Pancreas (tissue), 10 donors: ENCODE results near the gene ACAP3. TPM values are rescaled to one million over a fixed set of nuclear protein-coding genes. Genes with fewer than 3 reads are reported as not detected.
"Not testable (repeated sequence)": the region's sequence is repeated elsewhere in the genome, so short reads cannot be mapped to it uniquely, and the experiment has no call there.

Experiments
- ATAC-seq, 4 donors: fragments of 200-7000 bp; cut with Tn5 transposase; one replicate each; pipeline versions ENCODE4 v1.8.0 to v1.9.1; 2020; ENCODE audit warnings: mild to moderate bottlenecking in 4 of 4, moderate library complexity in 4 of 4
- DNase-seq, 6 donors: peaks; one replicate each; pipeline ENCODE4 v3.0.0-alpha.2; 2020
- FAIRE-seq: peaks from 2 replicates; lab custom pipeline; 2012; peaks lifted over from hg19 to GRCh38; lab: Jason Lieb, UNC
- H3K27ac ChIP-seq, 4 donors: fragments of 200-600 bp; sonication (generic); 1 replicate in 3 of 4; 2 replicates in 1 of 4; pipeline versions ENCODE4 v1.5.0 to v1.8.0; 2020
- H3K27me3 ChIP-seq, 4 donors: fragments of 200-600 bp; one replicate each; pipeline ENCODE4 v1.8.0; 2021
- H3K36me3 ChIP-seq, 3 donors: fragments of 200-600 bp; sonication (generic) in 1 of 3; one replicate each; pipeline versions ENCODE4 v1.5.0 to v1.8.0; 2020 to 2021
- H3K4me1 ChIP-seq, 3 donors: fragments of 200-600 bp; one replicate each; pipeline ENCODE4 v1.8.0; 2021
- H3K4me3 ChIP-seq, 4 donors: fragments of 200-600 bp; sonication (generic) in 2 of 4; one replicate each; pipeline versions ENCODE4 v1.5.0 to v1.8.0; 2020 to 2021
- H3K9me3 ChIP-seq, 4 donors: fragments of 200-600 bp; one replicate each; pipeline ENCODE4 v1.8.0; 2021
- CTCF ChIP-seq, 4 donors: fragments of 200-600 bp; sonication (generic) in 3 of 4; IDR thresholded peaks; one replicate each; pipeline versions ENCODE4 v1.5.0 to v1.8.0; 2021; ENCODE audit warnings: antibody characterized with exemption in 4 of 4
- WGBS, 2 donors: extraction: QIAGEN DNeasy Blood & Tissue Kit; methylation state at CpG; one replicate each; pipeline ENCODE4 v1.1.7; 2013; 5-methylcytosine and 5-hydroxymethylcytosine counted together
- intact Hi-C, 3 donors: fragments of 100-400 bp; cut with DNase I; formaldehyde crosslinking; loops; one replicate each; pipeline versions ENCODE4 v1.11.1 to v1.14.2; 2022
- polyA plus RNA-seq, 2 donors: library from polyadenylated mRNA; stranded (reverse); fragments of 200-250 nt; gene quantifications; one replicate each; pipeline ENCODE4 v1.2.3, GENCODE V29; 2013
- total RNA-seq, 6 donors: library from RNA; stranded (reverse); fragmentation: NEBNext Ultra II Directional in 4 of 6; extraction: Animal tissue kit (Norgen Biotek cat#: 25700) in 4 of 6; gene quantifications; one replicate each; pipeline versions ENCODE4 v1.2.1 to v1.2.4, GENCODE V29; 2021 to 2023
- donor health status: healthy with polysubstance abuse.
- donor health status: DM: no; HTN: no; CAD: no; lungs with moderate emphysema.
- donor health status: DM: no; HTN: no; CAD: no.
- donor health status: control.
- donor health status: control.
- donor health status: Bipolar disorder and iron deficiency.
- donor health status: DM: yes; HTN: yes; CAD: no.
- donor health status: DM: no; HTN: no; CAD: no.
- donor health status: DM: no; HTN: no; CAD: no.
- donor health status: DM: yes; HTN: yes; CAD: no.

ACAP3 gene
- total and polyA plus RNA-seq, 8 donors = 15.2 to 133 (median 21.4) TPM

DNA sequence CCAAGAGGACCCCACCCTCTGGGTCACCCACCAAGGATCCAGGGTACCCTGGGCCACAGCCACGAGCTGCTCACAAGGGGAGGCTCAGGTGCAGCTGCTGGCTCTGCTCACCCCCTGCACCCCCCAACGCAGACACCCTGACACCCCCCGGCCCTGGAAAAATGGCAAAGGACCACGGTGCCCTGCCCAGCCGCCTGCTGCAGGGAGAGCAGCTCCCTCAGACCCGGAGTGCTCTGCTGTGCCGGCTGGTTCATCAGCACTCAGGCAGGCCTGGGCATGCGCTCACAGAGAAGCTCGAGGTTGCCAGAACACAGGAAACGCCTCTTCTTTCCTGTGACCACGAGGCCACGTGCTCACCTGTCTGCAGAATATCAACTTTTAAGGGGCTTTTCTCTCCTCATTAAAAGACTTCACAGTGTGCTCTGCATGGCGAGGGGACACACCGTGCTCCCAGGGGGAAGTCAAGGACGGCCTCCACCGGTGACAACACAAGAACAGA, 56.9 kb downstream of the ACAP3 start:
- Histone ChIP-seq H3K27ac (no peak overlapping the region), H3K9me3 (no peaks in the 10 kb centered on the region), H3K4me3 (no peak overlapping the region), H3K36me3 (peaks cover 0 to 20% (median 13%) of the 10 kb centered on the region in 3 donors), H3K4me1 (no peaks in the 10 kb centered on the region), H3K27me3 (no peaks in the 10 kb centered on the region)
- ATAC-seq = peak in 2 of 4 donors; percentile 4 to 46
- intact Hi-C loops = no loop called here
- peak in 3 of 6 donors; percentile 24 to 48 (median 48) for DNase-seq
- no peak for FAIRE-seq
- 81 to 90% methylated on average over 16 of the region's 16 CpGs for WGBS, 2 donors
- TF ChIP-seq CTCF (IDR thresholded peaks at IDR 0.05) = no peak

DNA sequence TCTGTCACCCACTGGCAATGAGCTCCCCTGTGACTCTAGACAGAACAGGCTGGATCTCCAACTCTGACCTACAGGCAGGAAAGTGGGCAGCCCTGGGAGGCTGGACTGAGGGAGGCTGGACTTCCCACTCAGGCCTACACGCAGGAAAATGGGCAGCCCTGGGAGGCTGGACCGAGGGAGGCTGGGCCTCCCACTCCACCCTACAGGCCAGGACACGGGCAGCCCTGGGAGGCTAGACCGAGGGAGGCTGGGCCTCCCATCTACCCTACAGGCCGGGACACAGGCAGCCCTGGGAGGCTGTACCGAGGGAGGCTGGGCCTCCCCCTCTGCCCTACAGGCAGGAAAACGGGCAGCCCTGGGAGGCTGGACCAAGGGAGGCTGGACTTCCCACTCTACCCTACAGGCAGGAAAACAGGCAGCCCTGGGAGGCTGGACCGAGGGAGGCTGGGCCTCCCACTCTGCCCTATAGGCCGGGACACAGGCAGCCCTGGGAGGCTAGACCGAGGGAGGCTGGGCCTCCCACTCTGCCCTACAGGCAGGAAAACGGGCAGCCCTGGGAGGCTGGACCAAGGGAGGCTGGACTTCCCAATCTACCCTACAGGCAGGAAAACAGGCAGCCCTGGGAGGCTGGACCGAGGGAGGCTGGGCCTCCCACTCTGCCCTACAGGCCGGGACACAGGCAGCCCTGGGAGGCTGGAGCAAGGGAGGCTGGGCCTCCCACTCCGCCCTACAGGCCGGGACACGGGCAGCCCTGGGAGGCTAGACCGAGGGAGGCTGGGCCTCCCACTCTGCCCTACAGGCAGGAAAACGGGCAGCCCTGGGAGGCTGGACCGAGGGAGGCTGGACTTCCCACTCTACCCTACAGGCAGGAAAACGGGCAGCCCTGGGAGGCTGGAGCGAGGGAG, 59.5 kb downstream of the ACAP3 start:
- 83 to 89% methylated on average over 17 to 21 of the region's 21 CpGs for WGBS, 2 donors
- H3K4me1 ChIP-seq, FAIRE-seq, H3K27ac ChIP-seq, H3K9me3 ChIP-seq, H3K27me3 ChIP-seq, H3K36me3 ChIP-seq, ATAC-seq, H3K4me3 ChIP-seq: not testable (repeated sequence)
- intact Hi-C loops = loop anchor here in 1 of 3 donors (10.0 kb wide), 1 partner anchor 123 kb away; no protein-coding TSS in a partner anchor
- peak in 2 of 6 donors; percentile 11 to 42 for DNase-seq

DNA sequence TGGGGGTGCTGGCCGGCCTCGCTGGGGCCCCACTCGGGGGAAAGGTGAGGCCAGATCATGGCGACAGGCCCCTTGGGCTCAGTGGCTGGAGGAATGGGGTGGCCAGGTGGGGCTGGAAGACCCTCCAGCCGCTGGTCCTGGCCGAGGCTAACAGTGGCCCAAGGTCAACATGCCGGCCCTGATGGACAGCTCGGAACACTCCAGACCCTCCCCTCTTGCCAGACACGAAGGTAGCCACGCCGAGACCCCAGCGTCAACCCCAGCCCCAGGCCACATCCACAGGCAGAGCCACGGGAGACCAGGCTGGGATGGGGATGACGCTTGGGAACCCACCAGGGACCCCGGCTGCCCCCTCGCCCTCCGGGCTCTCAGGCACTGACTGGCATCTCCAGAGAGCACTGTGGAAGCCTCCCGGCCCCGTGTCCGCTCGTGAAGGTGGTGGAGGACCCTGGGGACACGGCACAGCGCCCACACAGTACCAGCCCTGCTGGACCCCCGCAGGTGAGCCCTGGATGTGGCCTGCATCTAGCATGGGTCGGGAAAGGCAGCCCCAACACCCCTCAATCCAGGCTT, 60.3 kb downstream of the ACAP3 start:
- FAIRE-seq = no peak
- WGBS, 2 donors = 43 to 50% methylated on average over 25 of the region's 25 CpGs
- Histone ChIP-seq H3K36me3 (no peaks in the 10 kb centered on the region), H3K4me3 (no peak overlapping the region), H3K27me3 (no peaks in the 10 kb centered on the region), H3K4me1 (no peaks in the 10 kb centered on the region), H3K27ac (no peak overlapping the region), H3K9me3 (no peaks in the 10 kb centered on the region)
- DNase-seq = peak in 3 of 6 donors; percentile 28 to 79 (median 56)
- intact Hi-C loops = loop anchor here in 1 of 3 donors (10.0 kb wide), 1 partner anchor 123 kb away; no protein-coding TSS in a partner anchor
- no peak for ATAC-seq
- no peak for TF ChIP-seq CTCF (IDR thresholded peaks at IDR 0.05)

GRCh38 chr1:1246577-1247340, 61.0 kb downstream of the ACAP3 start, which contains the start of gene C1QTNF12:
Gene C1QTNF12 (minus strand): TSS chr1:1246722. CDS start chr1:1246690, 32 bp downstream.
- H3K36me3 ChIP-seq = no peaks in the 10 kb centered on the region
- no peak within 1 kb of the TSS for H3K4me3 ChIP-seq
- peak in 2 of 6 donors; percentile 58 to 73 for DNase-seq
- WGBS, 2 donors = 6 to 8% methylated on average over 61 to 74 of the region's 74 CpGs
- no peak for FAIRE-seq
- TF ChIP-seq CTCF (IDR thresholded peaks at IDR 0.05) = no peak
- intact Hi-C loops = loop anchor here in 1 of 3 donors (10.0 kb wide), 1 partner anchor 122 kb away; no protein-coding TSS in a partner anchor
- H3K27ac ChIP-seq = no peak within 1 kb of the TSS
- no peaks in the 10 kb centered on the region for H3K4me1 ChIP-seq
- no peaks in the 10 kb centered on the region for H3K9me3 ChIP-seq
- peak in 1 of 4 donors; percentile 17 for ATAC-seq
- no peaks in the 10 kb centered on the region for H3K27me3 ChIP-seq
